HepG2 (cell line): ENCODE results near the gene STIP1. TPM values are rescaled to one million over a fixed set of nuclear protein-coding genes. Genes with fewer than 3 reads are reported as not detected.

Source experiments
- AKAP8 ChIP-seq: sonication (generic); formaldehyde crosslinking; IDR thresholded peaks from 2 replicates; pipeline ENCODE4 v1.5.1; 2020; ENCODE audit warnings: mild to moderate bottlenecking, missing genetic modification reagents
- ATRX ChIP-seq: sonication (generic); formaldehyde crosslinking; IDR thresholded peaks from 2 replicates; pipeline ENCODE4 v1.4.0; 2020; ENCODE audit warnings: missing genetic modification reagents, borderline replicate concordance
- DDIT3 ChIP-seq: sonication (generic); formaldehyde crosslinking; IDR thresholded peaks from 2 replicates; pipeline ENCODE4 v1.4.0; 2020; ENCODE audit warnings: mild to moderate bottlenecking, missing genetic modification reagents
- HHEX ChIP-seq: IDR thresholded peaks from 2 replicates; pipeline ENCODE4 v1.6.1; 2016; ENCODE audit warnings: control low read depth
- IRF9 ChIP-seq: sonication (generic); formaldehyde crosslinking; IDR thresholded peaks from 2 replicates; pipeline ENCODE4 v1.8.0; 2022; ENCODE audit warnings: missing genetic modification reagents, mild to moderate bottlenecking, borderline replicate concordance
- MBD4 ChIP-seq: IDR thresholded peaks from 2 replicates; pipeline ENCODE4 v1.6.1; 2012; ENCODE audit warnings: low read length, inconsistent platforms, borderline replicate concordance
- ONECUT2 ChIP-seq: sonication (generic); formaldehyde crosslinking; IDR thresholded peaks from 2 replicates; pipeline ENCODE4 v1.4.0; 2020; ENCODE audit warnings: missing genetic modification reagents
- RFX3 ChIP-seq: IDR thresholded peaks from 2 replicates; pipeline ENCODE4 v1.6.1; 2016; ENCODE audit warnings: missing biosample characterization, missing genetic modification reagents
- TBX2 ChIP-seq: sonication (generic); formaldehyde crosslinking; IDR thresholded peaks from 2 replicates; pipeline ENCODE4 v1.5.0; 2020; ENCODE audit warnings: missing genetic modification reagents, mild to moderate bottlenecking, borderline replicate concordance
- THAP11 ChIP-seq: IDR thresholded peaks from 2 replicates; pipeline ENCODE4 v1.6.1; 2016; ENCODE audit warnings: missing biosample characterization, missing genetic modification reagents
- ZBTB7A ChIP-seq: sonication (generic); formaldehyde crosslinking; IDR thresholded peaks from 2 replicates; pipeline ENCODE4 v1.8.0; 2022; ENCODE audit warnings: mild to moderate bottlenecking, missing genetic modification reagents
- ZMYM4 ChIP-seq: sonication (generic); formaldehyde crosslinking; IDR thresholded peaks from 2 replicates; pipeline ENCODE4 v1.8.1; 2023; ENCODE audit warnings: mild to moderate bottlenecking, missing genetic modification reagents
- ZNF24 ChIP-seq: fragments of 450-650 bp; IDR thresholded peaks from 2 replicates; pipeline ENCODE4 v1.6.1; 2017; ENCODE audit warnings: antibody characterized with exemption, mild to moderate bottlenecking
- ZNF331 ChIP-seq: sonication (generic); formaldehyde crosslinking; IDR thresholded peaks from 2 replicates; pipeline ENCODE4 v1.4.0; 2020; ENCODE audit warnings: missing genetic modification reagents
- ZNF333 ChIP-seq: sonication (generic); formaldehyde crosslinking; IDR thresholded peaks from 2 replicates; pipeline ENCODE4 v1.4.0; 2020; ENCODE audit warnings: mild to moderate bottlenecking, missing genetic modification reagents, borderline replicate concordance
- ZNF350 ChIP-seq: sonication (generic); formaldehyde crosslinking; IDR thresholded peaks from 2 replicates; pipeline ENCODE4 v1.4.0; 2020; ENCODE audit warnings: mild to moderate bottlenecking, low read depth, missing genetic modification reagents, borderline replicate concordance
- ZNF441 ChIP-seq: sonication (generic); formaldehyde crosslinking; IDR thresholded peaks from 2 replicates; pipeline ENCODE4 v1.7.0; 2021; ENCODE audit warnings: missing genetic modification reagents, borderline replicate concordance
- ZNF883 ChIP-seq: sonication (generic); formaldehyde crosslinking; IDR thresholded peaks from 2 replicates; pipeline ENCODE4 v1.5.1; 2020; ENCODE audit warnings: mild to moderate bottlenecking, missing genetic modification reagents; ENCODE audit errors: not compliant biosample characterization
- ZSCAN21 ChIP-seq: sonication (generic); formaldehyde crosslinking; IDR thresholded peaks from 2 replicates; pipeline ENCODE4 v1.8.0; 2022; ENCODE audit warnings: mild to moderate bottlenecking, missing genetic modification reagents, moderate library complexity, borderline replicate concordance
- polyA plus RNA-seq, 8 experiments: library from polyadenylated mRNA; depleted of rRNA in 3 of 8; stranded (reverse) in 7 of 8; unstranded in 1 of 8; fragments of >200 nt; fragmentation: Illumina TruSeq in 4 of 8; extraction: Trizol in 4 of 8; gene quantifications; 2 replicates each; pipeline versions ENCODE4 v1.2.1 to v1.2.3, GENCODE V29; 2011 to 2016; ENCODE audit warnings: low read depth in 4 of 8, missing spikeins in 1 of 8, mixed read lengths in 1 of 8; ENCODE audit not compliant: insufficient read depth in 1 of 8
- total RNA-seq, 5 experiments: library from RNA; depleted of rRNA; stranded (reverse); fragments of >200 nt; fragmentation: Illumina TruSeq; extraction: Trizol; gene quantifications; 2 replicates each; pipeline ENCODE4 v1.2.3, GENCODE V29; 2016; ENCODE audit warnings: low read depth in 1 of 5
- TF ChIP-seq, protein P1 (sequence below): sonication (generic); formaldehyde crosslinking; IDR thresholded peaks from 2 replicates; pipeline ENCODE4 v1.4.0; 2020; ENCODE audit warnings: mild to moderate bottlenecking, missing genetic modification reagents
- TF ChIP-seq, protein P2 (sequence below): sonication (generic); formaldehyde crosslinking; IDR thresholded peaks from 2 replicates; pipeline ENCODE4 v1.4.0; 2020; ENCODE audit warnings: low read depth, mild to moderate bottlenecking, missing genetic modification reagents
- TF ChIP-seq, protein P3 (sequence below), 2 experiments: sonication (generic) in 1 of 2; formaldehyde crosslinking in 1 of 2; IDR thresholded peaks; 2 replicates each; pipeline versions ENCODE4 v1.4.0 to v1.6.1; 2018 to 2020; ENCODE audit warnings: missing genetic modification reagents in 2 of 2, borderline replicate concordance in 1 of 2, low read depth in 1 of 2, mild to moderate bottlenecking in 1 of 2, missing biosample characterization in 1 of 2

Gene STIP1
- total and polyA plus RNA-seq, 2 of the 13 experiments (the other 11 are each of a cell fraction or from before 2014, with no cell fraction given), result 81.1 to 217 TPM

GRCh38 chr11:64152841-64153691 is 32.9 kb upstream of the STIP1 start (continued):
- TF ChIP-seq, protein P1, sequence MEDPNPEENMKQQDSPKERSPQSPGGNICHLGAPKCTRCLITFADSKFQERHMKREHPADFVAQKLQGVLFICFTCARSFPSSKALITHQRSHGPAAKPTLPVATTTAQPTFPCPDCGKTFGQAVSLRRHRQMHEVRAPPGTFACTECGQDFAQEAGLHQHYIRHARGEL, result no peak
- 0 out of 2 replicates have a peak, but pooled peaks have one; percentile 27 for TF ChIP-seq THAP11 (CRISPR knock-in tag)
- TF ChIP-seq, protein P2, sequence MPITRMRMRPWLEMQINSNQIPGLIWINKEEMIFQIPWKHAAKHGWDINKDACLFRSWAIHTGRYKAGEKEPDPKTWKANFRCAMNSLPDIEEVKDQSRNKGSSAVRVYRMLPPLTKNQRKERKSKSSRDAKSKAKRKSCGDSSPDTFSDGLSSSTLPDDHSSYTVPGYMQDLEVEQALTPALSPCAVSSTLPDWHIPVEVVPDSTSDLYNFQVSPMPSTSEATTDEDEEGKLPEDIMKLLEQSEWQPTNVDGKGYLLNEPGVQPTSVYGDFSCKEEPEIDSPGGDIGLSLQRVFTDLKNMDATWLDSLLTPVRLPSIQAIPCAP (CRISPR knock-in tag), result no peak
- TF ChIP-seq ZNF883 (CRISPR knock-in tag), result peak; percentile 22
- TF ChIP-seq HHEX (CRISPR knock-in tag), result no peak
- no peak for TF ChIP-seq ZSCAN21 (CRISPR knock-in tag)
- no peak for TF ChIP-seq ZNF350
- TF ChIP-seq AKAP8, result no peak
- no peak for TF ChIP-seq ZBTB7A
- TF ChIP-seq ONECUT2 (CRISPR knock-in tag), result no peak
- no peak for TF ChIP-seq TBX2 (CRISPR knock-in tag)
- TF ChIP-seq IRF9 (CRISPR knock-in tag), result no peak
- no peak for TF ChIP-seq DDIT3 (CRISPR knock-in tag)
- no peak for TF ChIP-seq ZMYM4
- TF ChIP-seq ZNF441 (CRISPR knock-in tag), result no peak
- TF ChIP-seq ZNF331, result no peak
- TF ChIP-seq, protein P3, sequence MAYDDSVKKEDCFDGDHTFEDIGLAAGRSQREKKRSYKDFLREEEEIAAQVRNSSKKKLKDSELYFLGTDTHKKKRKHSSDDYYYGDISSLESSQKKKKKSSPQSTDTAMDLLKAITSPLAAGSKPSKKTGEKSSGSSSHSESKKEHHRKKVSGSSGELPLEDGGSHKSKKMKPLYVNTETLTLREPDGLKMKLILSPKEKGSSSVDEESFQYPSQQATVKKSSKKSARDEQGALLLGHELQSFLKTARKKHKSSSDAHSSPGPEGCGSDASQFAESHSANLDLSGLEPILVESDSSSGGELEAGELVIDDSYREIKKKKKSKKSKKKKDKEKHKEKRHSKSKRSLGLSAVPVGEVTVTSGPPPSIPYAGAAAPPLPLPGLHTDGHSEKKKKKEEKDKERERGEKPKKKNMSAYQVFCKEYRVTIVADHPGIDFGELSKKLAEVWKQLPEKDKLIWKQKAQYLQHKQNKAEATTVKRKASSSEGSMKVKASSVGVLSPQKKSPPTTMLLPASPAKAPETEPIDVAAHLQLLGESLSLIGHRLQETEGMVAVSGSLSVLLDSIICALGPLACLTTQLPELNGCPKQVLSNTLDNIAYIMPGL (CRISPR knock-in tag; IDR thresholded peaks at IDR 0.05; ENCODE audit: borderline replicate concordance in 1 of 2, low read depth in 1 of 2), result peak; percentile 22 to 23; a peak in 2 of 4 replicates
- no peak for TF ChIP-seq ATRX
- TF ChIP-seq MBD4, result no peak
- TF ChIP-seq ZNF333 (CRISPR knock-in tag), result no peak
- no peak for TF ChIP-seq ZNF24
- TF ChIP-seq RFX3, result no peak
